ENCODE measurements around the gene EVX2.

The EVX2 gene

GRCh38 chr2:176095421-176095820 is 11.7 kb upstream of the EVX2 start:
- no peak for DNase-seq

GRCh38 chr2:176094349-176094748 is 10.6 kb upstream of the EVX2 start:
- peak; percentile 4 for DNase-seq

GRCh38 chr2:176093898-176094249 is 10.1 kb upstream of the EVX2 start:
- no peak for DNase-seq

GRCh38 chr2:176093145-176093897 is 9.6 kb upstream of the EVX2 start:
- peak; percentile 55 for DNase-seq

- peak; percentile 96 for DNase-seq
Observed at GRCh38 chr2:176092270-176093144, 8.7 kb upstream of the EVX2 start, which contains the start of gene HOXD13. HOXD13 (plus strand) TSS chr2:176092721; CDS start chr2:176092891, 170 bp downstream.

- DNase-seq: no peak
Observed at GRCh38 chr2:176091329-176092258, 7.8 kb upstream of the EVX2 start.

GRCh38 chr2:176090862-176091261 is 7.1 kb upstream of the EVX2 start:
- DNase-seq: no peak

- DNase-seq: no peak
Observed at GRCh38 chr2:176089843-176090395, 6.2 kb upstream of the EVX2 start.

- DNase-seq: no peak
Observed at GRCh38 chr2:176088937-176089842, 5.4 kb upstream of the EVX2 start.

- DNase-seq: peak; percentile 61
Observed at GRCh38 chr2:176088048-176088936, 4.5 kb upstream of the EVX2 start.

- no peak for DNase-seq
Observed at GRCh38 chr2:176087330-176088047, 3.7 kb upstream of the EVX2 start.

- DNase-seq: peak; percentile 38
Observed at GRCh38 chr2:176085861-176086771, 2.4 kb upstream of the EVX2 start.

- no peak for DNase-seq
Observed at GRCh38 chr2:176085120-176085788, 1.5 kb upstream of the EVX2 start.

- DNase-seq: no peak
Observed at GRCh38 chr2:176084611-176085119, 903 bp upstream of the EVX2 start.

GRCh38 chr2:176082824-176083751 is 674 bp downstream of the EVX2 start:
- DNase-seq: no peak

- no peak for DNase-seq
Observed at GRCh38 chr2:176082525-176082823, 1.3 kb downstream of the EVX2 start.

Data from NCI-H146 (cell line).